GM10847 (cell line): ENCODE measurements around the gene ZNF638.

Experiments used
- POLR2A ChIP-seq: IDR thresholded peaks from 2 replicates; pipeline ENCODE4 v1.6.1; 2011; ENCODE audit not compliant: insufficient read length; ENCODE audit errors: extremely low read depth

Gene ZNF638

GRCh38 chr2:71458413-71459083, 127.0 kb downstream of the ZNF638 start:
- no peak for TF ChIP-seq POLR2A

- TF ChIP-seq POLR2A = no peak
Measured at GRCh38 chr2:71459084-71459431, 127.5 kb downstream of the ZNF638 start.

- no peak for TF ChIP-seq POLR2A
Measured at GRCh38 chr2:71460056-71460455, 128.5 kb downstream of the ZNF638 start.

- TF ChIP-seq POLR2A = no peak
Measured at GRCh38 chr2:71460595-71461303, 129.2 kb downstream of the ZNF638 start.

- TF ChIP-seq POLR2A = no peak
Measured at GRCh38 chr2:71461304-71461671, 129.7 kb downstream of the ZNF638 start.

GRCh38 chr2:71462056-71462605, 130.5 kb downstream of the ZNF638 start:
- TF ChIP-seq POLR2A = no peak

GRCh38 chr2:71462641-71463341, 131.2 kb downstream of the ZNF638 start:
- no peak for TF ChIP-seq POLR2A

- TF ChIP-seq POLR2A = no peak
Measured at GRCh38 chr2:71463342-71463654, 131.7 kb downstream of the ZNF638 start.

- no peak for TF ChIP-seq POLR2A
Measured at GRCh38 chr2:71464389-71464788, 132.8 kb downstream of the ZNF638 start.

- TF ChIP-seq POLR2A = no peak
Measured at GRCh38 chr2:71465356-71465755, 133.8 kb downstream of the ZNF638 start.

GRCh38 chr2:71465961-71466300, 134.3 kb downstream of the ZNF638 start:
- no peak for TF ChIP-seq POLR2A

- TF ChIP-seq POLR2A = no peak
Measured at GRCh38 chr2:71466301-71467179, 135.0 kb downstream of the ZNF638 start.

GRCh38 chr2:71467180-71467815, 135.7 kb downstream of the ZNF638 start:
- TF ChIP-seq POLR2A = no peak

- no peak for TF ChIP-seq POLR2A
Measured at GRCh38 chr2:71468279-71469015, 136.9 kb downstream of the ZNF638 start.
